H9 (cell line): Measurements from ENCODE around the gene PHTF1. TPM values are rescaled to one million over a fixed set of nuclear protein-coding genes. Genes with fewer than 3 reads are reported as not detected.

Experiments
- DNase-seq: peaks from one replicate; pipeline ENCODE4 v3.0.0-alpha.2; 2017
- H2AFZ ChIP-seq: one replicate; pipeline ENCODE4 v1.6.1; 2013; ENCODE audit warnings: mild to moderate bottlenecking, low read length, control low read depth, moderate library complexity
- H2AK5ac ChIP-seq: 2 replicates; pipeline ENCODE4 v1.6.1; 2013; ENCODE audit warnings: low read length, control low read depth, mixed read lengths; ENCODE audit not compliant: insufficient read length
- H2BK120ac ChIP-seq: one replicate; pipeline ENCODE4 v1.6.1; 2013; ENCODE audit warnings: low read depth, mild to moderate bottlenecking, low read length, control low read depth, inconsistent platforms; ENCODE audit not compliant: poor library complexity, severe bottlenecking
- H2BK12ac ChIP-seq: 2 replicates; pipeline ENCODE4 v1.6.1; 2013; ENCODE audit warnings: low read length, control low read depth, mixed read lengths, low read depth; ENCODE audit not compliant: insufficient read length
- H2BK15ac ChIP-seq: 2 replicates; pipeline ENCODE4 v1.6.1; 2013; ENCODE audit warnings: low read depth, low read length, control low read depth
- H2BK20ac ChIP-seq: one replicate; pipeline ENCODE4 v1.6.1; 2013; ENCODE audit warnings: low read depth, mild to moderate bottlenecking, low read length, control low read depth, inconsistent platforms; ENCODE audit not compliant: poor library complexity, severe bottlenecking
- H2BK5ac ChIP-seq: 2 replicates; pipeline ENCODE4 v1.6.1; 2013; ENCODE audit warnings: low read length, control low read depth, mixed read lengths; ENCODE audit not compliant: insufficient read length
- H3K14ac ChIP-seq: 2 replicates; pipeline ENCODE4 v1.6.1; 2013; ENCODE audit warnings: low read length, control low read depth; ENCODE audit not compliant: insufficient read depth
- H3K18ac ChIP-seq: 2 replicates; pipeline ENCODE4 v1.6.1; 2013; ENCODE audit warnings: low read depth, mild to moderate bottlenecking, mixed read lengths, low read length, control low read depth; ENCODE audit not compliant: insufficient read length
- H3K23ac ChIP-seq: 2 replicates; pipeline ENCODE4 v1.6.1; 2013; ENCODE audit warnings: low read length, control low read depth, mixed read lengths, low read depth; ENCODE audit not compliant: insufficient read length
- H3K23me2 ChIP-seq: 2 replicates; pipeline ENCODE4 v1.6.1; 2013; ENCODE audit warnings: low read depth, mild to moderate bottlenecking, mixed read lengths, low read length, control low read depth; ENCODE audit not compliant: insufficient read length, poor library complexity, severe bottlenecking
- H3K27ac ChIP-seq: 2 replicates; pipeline ENCODE4 v1.5.1; 2013; ENCODE audit warnings: low read length, control low read depth, mixed read lengths, low read depth; ENCODE audit not compliant: insufficient read length
- H3K27me3 ChIP-seq: 2 replicates; pipeline ENCODE4 v1.6.1; 2013; ENCODE audit warnings: low read length, control low read depth, inconsistent platforms; ENCODE audit not compliant: insufficient read depth
- H3K4ac ChIP-seq: 2 replicates; pipeline ENCODE4 v1.6.1; 2013; ENCODE audit warnings: low read depth, mild to moderate bottlenecking, control low read depth, inconsistent platforms, low read length, moderate library complexity
- H3K4me1 ChIP-seq: 2 replicates; pipeline ENCODE4 v1.6.1; 2013; ENCODE audit warnings: low read length, control low read depth, inconsistent platforms; ENCODE audit not compliant: insufficient read depth
- H3K4me2 ChIP-seq: 2 replicates; pipeline ENCODE4 v1.6.1; 2013; ENCODE audit warnings: low read length, control low read depth, mixed read lengths; ENCODE audit not compliant: insufficient read length, insufficient read depth
- H3K56ac ChIP-seq: 2 replicates; pipeline ENCODE4 v1.6.1; 2013; ENCODE audit warnings: low read depth, mild to moderate bottlenecking, mixed read lengths, low read length, control low read depth; ENCODE audit not compliant: insufficient read length
- H3K79me1 ChIP-seq: 2 replicates; pipeline ENCODE4 v1.6.1; 2013; ENCODE audit warnings: low read depth, mild to moderate bottlenecking, moderate library complexity, low read length, control low read depth, inconsistent platforms; ENCODE audit not compliant: insufficient read depth, poor library complexity, severe bottlenecking
- H3K79me2 ChIP-seq: 2 replicates; pipeline ENCODE4 v1.6.1; 2013; ENCODE audit warnings: low read length, control low read depth, inconsistent platforms; ENCODE audit not compliant: insufficient read depth
- H3K9ac ChIP-seq: 2 replicates; pipeline ENCODE4 v1.6.1; 2013; ENCODE audit warnings: low read length, control low read depth, mixed read lengths; ENCODE audit not compliant: insufficient read length; ENCODE audit errors: extremely low read depth
- H3K9me3 ChIP-seq: one replicate; pipeline ENCODE4 v1.6.1; 2013; ENCODE audit warnings: low read depth, low read length, inconsistent platforms; ENCODE audit not compliant: control insufficient read depth
- H3T11ph ChIP-seq: one replicate; pipeline ENCODE4 v1.6.1; 2013; ENCODE audit warnings: mild to moderate bottlenecking, low read length, control low read depth, inconsistent platforms
- H4K20me1 ChIP-seq: one replicate; pipeline ENCODE4 v1.6.1; 2013; ENCODE audit not compliant: control insufficient read depth, insufficient read length, insufficient read depth
- H4K5ac ChIP-seq: 2 replicates; pipeline ENCODE4 v1.6.1; 2013; ENCODE audit warnings: low read depth, mild to moderate bottlenecking, mixed read lengths, low read length, control low read depth; ENCODE audit not compliant: insufficient read length
- H4K8ac ChIP-seq: replicated peaks from 2 replicates; pipeline ENCODE4 v1.6.1; 2013; ENCODE audit warnings: low read length, control low read depth, mixed read lengths, low read depth; ENCODE audit not compliant: insufficient read length
- H4K91ac ChIP-seq: 2 replicates; pipeline ENCODE4 v1.6.1; 2013; ENCODE audit warnings: low read depth, mild to moderate bottlenecking, moderate library complexity, mixed read lengths, low read length, control low read depth; ENCODE audit not compliant: insufficient read length
- H3K27ac Mint-ChIP-seq, 3 experiments: 2 replicates in 2 of 3; 3 replicates in 1 of 3; pipeline ENCODE4 v1.8.0; 2020 to 2021; ENCODE audit warnings: mixed read lengths in 3 of 3, mild to moderate bottlenecking in 1 of 3, moderate library complexity in 1 of 3
- H3K27me3 Mint-ChIP-seq: 2 replicates; pipeline ENCODE4 v1.8.0; 2021; ENCODE audit warnings: low read depth, mild to moderate bottlenecking, moderate library complexity, mixed read lengths
- H3K36me3 Mint-ChIP-seq, 3 experiments: 2 replicates in 2 of 3; 3 replicates in 1 of 3; pipeline ENCODE4 v1.8.0; 2020 to 2021; ENCODE audit warnings: low read depth in 3 of 3, mixed read lengths in 3 of 3; ENCODE audit not compliant: insufficient read depth in 1 of 3
- H3K4me1 Mint-ChIP-seq, 2 experiments: 2 replicates each; pipeline ENCODE4 v1.8.0; 2020; ENCODE audit warnings: mixed read lengths in 2 of 2
- H3K4me3 Mint-ChIP-seq, 2 experiments: 2 replicates in 1 of 2; 3 replicates in 1 of 2; pipeline ENCODE4 v1.8.0; 2020 to 2021; ENCODE audit warnings: mild to moderate bottlenecking in 2 of 2, mixed read lengths in 2 of 2, moderate library complexity in 1 of 2
- H3K9me3 Mint-ChIP-seq, 2 experiments: 2 replicates in 1 of 2; 3 replicates in 1 of 2; pipeline ENCODE4 v1.8.0; 2020; ENCODE audit warnings: mild to moderate bottlenecking in 2 of 2, mixed read lengths in 2 of 2, moderate library complexity in 1 of 2
- WGBS: extraction: QIAGEN DNeasy Blood & Tissue Kit; methylation state at CpG from one replicate; pipeline ENCODE4 v1.1.7; 2013; ENCODE audit warnings: missing lambda C conversion rate, low lambda C conversion rate, mixed read lengths; ENCODE audit not compliant: insufficient read length; ENCODE audit errors: extremely low coverage; 5-methylcytosine and 5-hydroxymethylcytosine counted together
- total RNA-seq: library from RNA; stranded (reverse); gene quantifications from 2 replicates; pipeline ENCODE4 v1.2.1, GENCODE V29; 2021
- TF ChIP-seq, protein P1 (sequence below): fragments of 200-600 bp; sonication (generic); conservative IDR thresholded peaks from 3 replicates; pipeline ENCODE4 v1.8.0; 2021; ENCODE audit warnings: antibody characterized with exemption, mild to moderate bottlenecking

PHTF1 gene
- total RNA-seq, 1 experiment from 2014 or later, result 28.4 TPM

DNA sequence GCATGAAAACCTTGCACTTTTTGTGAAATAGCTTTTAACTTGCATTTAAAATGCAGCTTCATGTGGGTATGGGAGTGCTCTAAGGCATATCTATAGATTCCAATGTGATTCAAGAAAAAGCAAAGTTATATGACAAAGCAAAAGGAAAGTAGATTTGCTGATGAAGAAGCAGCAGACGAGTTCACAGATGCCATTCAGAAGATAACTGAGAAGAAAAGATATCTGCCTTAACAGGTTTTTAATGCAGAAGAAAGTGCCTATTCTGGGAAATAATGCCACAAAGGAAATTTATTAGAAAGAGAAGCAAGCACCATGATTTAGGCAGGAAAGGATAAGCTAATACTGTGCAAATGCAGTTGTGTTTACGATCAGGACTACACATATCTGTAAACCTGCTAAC, 68.1 kb downstream of the PHTF1 start:
- no peaks in the 10 kb centered on the region for H3K27me3 ChIP-seq
- H3K9ac ChIP-seq, result no peak overlapping the region
- H3T11ph ChIP-seq, result no peak overlapping the region
- H3K4me2 ChIP-seq, result no peak overlapping the region
- H4K91ac ChIP-seq, result no peak overlapping the region
- H3K18ac ChIP-seq, result no peak overlapping the region
- H2BK5ac ChIP-seq, result no peak overlapping the region
- no peak overlapping the region for H3K14ac ChIP-seq
- DNase-seq, result no peak
- H3K4me1 Mint-ChIP-seq, result no peaks in the 10 kb centered on the region
- no peaks in the 10 kb centered on the region for H4K20me1 ChIP-seq
- H3K4me3 Mint-ChIP-seq, result no peak overlapping the region
- H3K79me1 ChIP-seq, result no peaks in the 10 kb centered on the region
- H2BK15ac ChIP-seq, result no peak overlapping the region
- H2BK20ac ChIP-seq, result no peak overlapping the region
- no peak overlapping the region for H3K27ac ChIP-seq
- no peaks in the 10 kb centered on the region for H3K23me2 ChIP-seq
- no peak overlapping the region for H3K56ac ChIP-seq
- peaks cover 45 to 53% (median 49%) of the 10 kb centered on the region in 3 experiments for H3K36me3 Mint-ChIP-seq
- H2AK5ac ChIP-seq, result no peak overlapping the region
- TF ChIP-seq, protein P1, sequence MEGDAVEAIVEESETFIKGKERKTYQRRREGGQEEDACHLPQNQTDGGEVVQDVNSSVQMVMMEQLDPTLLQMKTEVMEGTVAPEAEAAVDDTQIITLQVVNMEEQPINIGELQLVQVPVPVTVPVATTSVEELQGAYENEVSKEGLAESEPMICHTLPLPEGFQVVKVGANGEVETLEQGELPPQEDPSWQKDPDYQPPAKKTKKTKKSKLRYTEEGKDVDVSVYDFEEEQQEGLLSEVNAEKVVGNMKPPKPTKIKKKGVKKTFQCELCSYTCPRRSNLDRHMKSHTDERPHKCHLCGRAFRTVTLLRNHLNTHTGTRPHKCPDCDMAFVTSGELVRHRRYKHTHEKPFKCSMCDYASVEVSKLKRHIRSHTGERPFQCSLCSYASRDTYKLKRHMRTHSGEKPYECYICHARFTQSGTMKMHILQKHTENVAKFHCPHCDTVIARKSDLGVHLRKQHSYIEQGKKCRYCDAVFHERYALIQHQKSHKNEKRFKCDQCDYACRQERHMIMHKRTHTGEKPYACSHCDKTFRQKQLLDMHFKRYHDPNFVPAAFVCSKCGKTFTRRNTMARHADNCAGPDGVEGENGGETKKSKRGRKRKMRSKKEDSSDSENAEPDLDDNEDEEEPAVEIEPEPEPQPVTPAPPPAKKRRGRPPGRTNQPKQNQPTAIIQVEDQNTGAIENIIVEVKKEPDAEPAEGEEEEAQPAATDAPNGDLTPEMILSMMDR, result no peak
- no peaks in the 10 kb centered on the region for H3K4me1 ChIP-seq
- peaks cover 17 to 18% of the 10 kb centered on the region in 2 experiments for H3K9me3 Mint-ChIP-seq
- WGBS, result no CpG with 5 or more reads among the region's 2 CpGs
- no peak overlapping the region for H2BK12ac ChIP-seq
- H3K9me3 ChIP-seq, result no peaks in the 10 kb centered on the region
- no peak overlapping the region for H3K23ac ChIP-seq
- H3K4ac ChIP-seq, result no peak overlapping the region
- H2BK120ac ChIP-seq, result no peak overlapping the region
- H3K79me2 ChIP-seq, result no peaks in the 10 kb centered on the region
- H3K27me3 Mint-ChIP-seq, result no peaks in the 10 kb centered on the region
- no peak overlapping the region for H4K8ac ChIP-seq
- H2AFZ ChIP-seq, result no peak overlapping the region
- no peak overlapping the region for H3K27ac Mint-ChIP-seq
- H4K5ac ChIP-seq, result no peak overlapping the region
